Stomach (tissue), 9 donors: ENCODE results near the gene ALG11. TPM values are rescaled to one million over a fixed set of nuclear protein-coding genes. Genes with fewer than 3 reads are reported as not detected.

Source experiments
- DNase-seq, 2 donors: peaks; one replicate each; pipeline versions ENCODE4 v3.0.0 to v3.0.0-alpha.2; 2013 to 2019
- H3K27ac ChIP-seq, 5 donors: fragments of 200-600 bp in 4 of 5; sonication (generic) in 4 of 5; one replicate each; pipeline ENCODE4 v1.5.1; 2013 to 2019; ENCODE audit warnings: mild to moderate bottlenecking in 1 of 5, moderate library complexity in 1 of 5
- H3K27me3 ChIP-seq, 3 donors: fragments of 200-600 bp; sonication (generic); one replicate each; pipeline ENCODE4 v1.5.1; 2017 to 2019; ENCODE audit warnings: mixed run types in 1 of 3
- H3K36me3 ChIP-seq, 4 donors: fragments of 200-600 bp; sonication (generic); 1 replicate in 3 of 4; 2 replicates in 1 of 4; pipeline ENCODE4 v1.5.1; 2016 to 2019
- H3K4me1 ChIP-seq, 4 donors: fragments of 200-600 bp; sonication (generic); one replicate each; pipeline ENCODE4 v1.5.1; 2016 to 2019
- H3K4me3 ChIP-seq, 4 donors: fragments of 200-600 bp; sonication (generic) in 3 of 4; one replicate each; pipeline ENCODE4 v1.5.1; 2016 to 2019; ENCODE audit warnings: mild to moderate bottlenecking in 1 of 4
- H3K9me3 ChIP-seq, 4 donors: fragments of 200-600 bp; sonication (generic); one replicate each; pipeline ENCODE4 v1.5.1; 2016 to 2019
- EP300 ChIP-seq: sonication (generic); formaldehyde crosslinking; IDR thresholded peaks from one replicate; pipeline ENCODE4 v1.6.1; 2017; ENCODE audit warnings: antibody characterized with exemption
- POLR2A ChIP-seq, 4 donors: fragments of 450-650 bp; IDR thresholded peaks; one replicate each; pipeline ENCODE4 v1.6.1; 2016; ENCODE audit warnings: antibody characterized with exemption in 4 of 4, control low read depth in 2 of 4, mild to moderate bottlenecking in 1 of 4, moderate library complexity in 1 of 4
- POLR2AphosphoS5 ChIP-seq, 3 donors: sonication (generic); formaldehyde crosslinking; IDR thresholded peaks; one replicate each; pipeline ENCODE4 v1.6.1; 2016; ENCODE audit warnings: antibody characterized with exemption in 3 of 3
- WGBS, 5 donors: extraction: QIAGEN DNeasy Blood & Tissue Kit in 3 of 5; methylation state at CpG; one replicate each; pipeline versions ENCODE4 v1.1.5 to v1.1.7; 2013 to 2018; 5-methylcytosine and 5-hydroxymethylcytosine counted together
- intact Hi-C: fragments of 100-400 bp; cut with DNase I; formaldehyde crosslinking; loops from one replicate; pipeline ENCODE4 v1.15.1; 2023; ENCODE audit warnings: low total_unique reads
- polyA plus RNA-seq, 3 donors: library from polyadenylated mRNA; stranded (reverse); fragments of 200-250 nt; gene quantifications; one replicate each; pipeline ENCODE4 v1.2.3, GENCODE V29; 2013
- total RNA-seq, 5 donors: library from RNA; depleted of rRNA; stranded (reverse); fragments of >200 nt; gene quantifications; one replicate each; pipeline versions ENCODE4 v1.1.0 to v1.2.3, GENCODE V29; 2014 to 2016
- TF ChIP-seq, protein P1 (sequence below), 7 experiments: fragments of 450-650 bp in 4 of 7; fragments of 200-600 bp in 3 of 7; sonication (generic) in 3 of 7; IDR thresholded peaks; one replicate each; pipeline ENCODE4 v1.5.1; 2016 to 2019; ENCODE audit warnings: antibody characterized with exemption in 7 of 7, control low read depth in 2 of 7, mild to moderate bottlenecking in 1 of 7
- donor health status: healthy with polysubstance abuse.
- donor health status: Bipolar disorder and iron deficiency.
- donor health status: healthy.

Gene ALG11
- total and polyA plus RNA-seq, 8 donors = 1.4 to 37.4 (median 6.2) TPM

- DNase-seq = no peak
- H3K36me3 ChIP-seq = no peaks in the 10 kb centered on the region
- no peak overlapping the region for H3K4me3 ChIP-seq
- H3K4me1 ChIP-seq = peaks cover 41 to 69% (median 51%) of the 10 kb centered on the region in 4 donors
- 91 to 98% (median 94%) methylated on average over 2 of the region's 2 CpGs for WGBS, 5 donors
- TF ChIP-seq POLR2AphosphoS5 (IDR thresholded peaks at IDR 0.05) = no peak
- TF ChIP-seq, protein P1, sequence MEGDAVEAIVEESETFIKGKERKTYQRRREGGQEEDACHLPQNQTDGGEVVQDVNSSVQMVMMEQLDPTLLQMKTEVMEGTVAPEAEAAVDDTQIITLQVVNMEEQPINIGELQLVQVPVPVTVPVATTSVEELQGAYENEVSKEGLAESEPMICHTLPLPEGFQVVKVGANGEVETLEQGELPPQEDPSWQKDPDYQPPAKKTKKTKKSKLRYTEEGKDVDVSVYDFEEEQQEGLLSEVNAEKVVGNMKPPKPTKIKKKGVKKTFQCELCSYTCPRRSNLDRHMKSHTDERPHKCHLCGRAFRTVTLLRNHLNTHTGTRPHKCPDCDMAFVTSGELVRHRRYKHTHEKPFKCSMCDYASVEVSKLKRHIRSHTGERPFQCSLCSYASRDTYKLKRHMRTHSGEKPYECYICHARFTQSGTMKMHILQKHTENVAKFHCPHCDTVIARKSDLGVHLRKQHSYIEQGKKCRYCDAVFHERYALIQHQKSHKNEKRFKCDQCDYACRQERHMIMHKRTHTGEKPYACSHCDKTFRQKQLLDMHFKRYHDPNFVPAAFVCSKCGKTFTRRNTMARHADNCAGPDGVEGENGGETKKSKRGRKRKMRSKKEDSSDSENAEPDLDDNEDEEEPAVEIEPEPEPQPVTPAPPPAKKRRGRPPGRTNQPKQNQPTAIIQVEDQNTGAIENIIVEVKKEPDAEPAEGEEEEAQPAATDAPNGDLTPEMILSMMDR (IDR thresholded peaks at IDR 0.05) = no peak
- no peak for TF ChIP-seq POLR2A (IDR thresholded peaks at IDR 0.05)
- TF ChIP-seq EP300 = no peak
- intact Hi-C loops = no loop called here
- H3K27ac ChIP-seq = no peak overlapping the region
- no peaks in the 10 kb centered on the region for H3K27me3 ChIP-seq
- H3K9me3 ChIP-seq = no peaks in the 10 kb centered on the region
Measured at GRCh38 chr13:51997186-51997585, 15.0 kb upstream of the ALG11 start.

GRCh38 chr13:51997641-51998330 is 14.4 kb upstream of the ALG11 start:
- Histone ChIP-seq H3K36me3 (no peaks in the 10 kb centered on the region), H3K4me3 (no peak overlapping the region), H3K9me3 (no peaks in the 10 kb centered on the region), H3K27me3 (no peaks in the 10 kb centered on the region), H3K4me1 (peaks cover 41 to 69% (median 51%) of the 10 kb centered on the region in 4 donors), H3K27ac (no peak overlapping the region)
- TF ChIP-seq EP300 (no peak), POLR2A (IDR thresholded peaks at IDR 0.05) (no peak), POLR2AphosphoS5 (IDR thresholded peaks at IDR 0.05) (peak in 1 of 3 donors; percentile 50)
- TF ChIP-seq, protein P1 (IDR thresholded peaks at IDR 0.05) = no peak
- 60 to 69% (median 63%) methylated on average over 8 of the region's 8 CpGs for WGBS, 5 donors
- intact Hi-C loops = no loop called here
- DNase-seq = peak; percentile 44 to 62

DNA sequence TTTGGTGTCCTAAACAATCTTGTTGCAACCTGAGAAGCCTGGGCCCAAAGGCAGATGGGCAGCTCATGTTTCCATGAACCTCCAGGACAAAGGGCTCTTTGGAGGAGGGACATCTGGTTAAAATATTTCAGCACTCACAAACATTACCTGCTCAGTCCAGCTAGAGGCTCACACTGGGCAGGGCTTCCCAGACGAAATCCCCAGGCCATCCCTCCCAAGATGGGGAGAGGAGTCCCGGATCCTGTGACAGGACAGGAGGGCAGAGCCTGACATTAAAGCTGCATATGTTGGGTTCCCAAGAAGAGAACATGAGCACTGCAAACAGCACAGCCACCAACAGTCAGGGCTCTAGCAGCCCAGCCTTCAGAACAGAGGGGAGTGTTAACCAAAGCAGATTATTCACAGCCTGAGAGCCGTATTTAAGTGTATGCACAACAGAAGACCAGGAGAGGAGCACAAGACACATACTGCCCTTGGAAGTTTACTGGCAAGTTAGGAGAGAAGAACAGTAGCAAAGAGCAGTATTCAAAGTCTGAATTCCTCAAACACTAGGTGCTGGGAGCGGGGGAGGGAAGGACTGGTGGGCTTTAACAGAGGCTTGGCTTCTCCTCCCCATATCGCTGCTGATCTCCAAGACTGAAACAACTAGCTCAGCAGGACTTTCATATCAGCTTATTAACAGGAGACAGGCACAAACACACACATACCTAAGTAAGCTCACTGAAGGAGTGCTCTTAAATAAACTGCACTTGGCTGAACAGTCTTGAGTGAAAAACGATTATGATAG is 13.3 kb upstream of the ALG11 start:
- no peaks in the 10 kb centered on the region for H3K9me3 ChIP-seq
- DNase-seq = peak in 1 of 2 donors; percentile 40
- 25 to 41% (median 32%) methylated on average over 6 of the region's 6 CpGs for WGBS, 5 donors
- H3K4me3 ChIP-seq = peak overlapping the region in 1 of 4 donors; percentile 19
- no peaks in the 10 kb centered on the region for H3K27me3 ChIP-seq
- TF ChIP-seq, protein P1 (IDR thresholded peaks at IDR 0.05) = no peak
- TF ChIP-seq POLR2A (IDR thresholded peaks at IDR 0.05) (no peak), POLR2AphosphoS5 (IDR thresholded peaks at IDR 0.05) (no peak), EP300 (no peak)
- H3K4me1 ChIP-seq = peaks cover 41 to 69% (median 51%) of the 10 kb centered on the region in 4 donors
- peak overlapping the region; percentile 45 to 78 (median 53) for H3K27ac ChIP-seq
- intact Hi-C loops = no loop called here
- H3K36me3 ChIP-seq = no peaks in the 10 kb centered on the region

GRCh38 chr13:51999510-51999911 is 12.7 kb upstream of the ALG11 start:
- peak; percentile 58 to 85 for DNase-seq
- H3K9me3 ChIP-seq = no peaks in the 10 kb centered on the region
- 24 to 43% (median 31%) methylated on average over 13 of the region's 13 CpGs for WGBS, 5 donors
- intact Hi-C loops = no loop called here
- TF ChIP-seq EP300 (no peak), POLR2A (IDR thresholded peaks at IDR 0.05) (no peak), POLR2AphosphoS5 (IDR thresholded peaks at IDR 0.05) (peak in 1 of 3 donors; percentile 25)
- TF ChIP-seq, protein P1 (IDR thresholded peaks at IDR 0.05) = peak in 1 of 7 experiments; percentile 13
- no peaks in the 10 kb centered on the region for H3K27me3 ChIP-seq
- H3K4me1 ChIP-seq = peaks cover 41 to 66% (median 54%) of the 10 kb centered on the region in 4 donors
- no peaks in the 10 kb centered on the region for H3K36me3 ChIP-seq
- peak overlapping the region; percentile 37 to 78 (median 53) for H3K27ac ChIP-seq
- H3K4me3 ChIP-seq = peak overlapping the region in 1 of 4 donors; percentile 19
